GM18502 (cell line): Measurements from ENCODE around the gene SLC39A11.
"Not testable (repeated sequence)": the region's sequence is repeated elsewhere in the genome, so short reads cannot be mapped to it uniquely, and the experiment has no call there.

Source experiments
- ATAC-seq: cut with Tn5 transposase; IDR thresholded peaks from one replicate; pipeline ENCODE4 v1.9.1; 2021; ENCODE audit warnings: mild to moderate bottlenecking; ENCODE audit not compliant: unreplicated experiment, poor library complexity

Gene SLC39A11, protein sequence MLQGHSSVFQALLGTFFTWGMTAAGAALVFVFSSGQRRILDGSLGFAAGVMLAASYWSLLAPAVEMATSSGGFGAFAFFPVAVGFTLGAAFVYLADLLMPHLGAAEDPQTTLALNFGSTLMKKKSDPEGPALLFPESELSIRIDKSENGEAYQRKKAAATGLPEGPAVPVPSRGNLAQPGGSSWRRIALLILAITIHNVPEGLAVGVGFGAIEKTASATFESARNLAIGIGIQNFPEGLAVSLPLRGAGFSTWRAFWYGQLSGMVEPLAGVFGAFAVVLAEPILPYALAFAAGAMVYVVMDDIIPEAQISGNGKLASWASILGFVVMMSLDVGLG

DNA sequence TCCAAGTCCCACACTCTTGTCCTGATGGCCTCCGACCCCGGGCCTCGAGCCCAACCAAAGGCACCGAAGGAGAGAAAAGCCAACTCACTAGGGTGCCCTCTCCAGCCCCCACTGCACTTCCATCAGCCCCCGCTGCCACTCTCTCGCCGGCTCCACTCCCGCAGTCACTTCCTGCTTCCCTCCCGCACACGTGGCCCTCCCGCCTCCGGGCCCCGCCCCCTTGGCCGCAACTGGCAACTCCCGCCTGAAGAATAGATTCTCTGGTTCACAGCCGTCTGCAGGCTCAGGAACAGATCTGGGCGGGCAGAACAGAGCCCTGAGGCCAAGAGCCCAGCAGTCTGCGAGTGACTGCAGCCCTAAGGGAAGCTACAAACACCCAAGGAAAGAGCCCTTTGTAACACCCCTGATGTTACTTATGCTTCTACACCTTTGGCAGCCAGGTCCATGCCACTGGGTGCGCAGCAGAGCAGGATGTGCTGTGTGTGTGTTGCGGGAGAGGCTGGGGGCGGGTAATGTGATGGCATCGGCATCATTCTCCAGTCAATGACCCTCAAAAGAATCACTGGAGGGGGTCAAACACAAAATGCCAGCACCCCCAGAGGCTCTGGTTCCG lies at the start of gene SLC39A11:
Gene SLC39A11, minus strand, starts transcription at position 166 of the 613 bp plus-strand sequence. CDS start 3,924 bp downstream, outside the sequence.
- ATAC-seq = peak; percentile 99

DNA sequence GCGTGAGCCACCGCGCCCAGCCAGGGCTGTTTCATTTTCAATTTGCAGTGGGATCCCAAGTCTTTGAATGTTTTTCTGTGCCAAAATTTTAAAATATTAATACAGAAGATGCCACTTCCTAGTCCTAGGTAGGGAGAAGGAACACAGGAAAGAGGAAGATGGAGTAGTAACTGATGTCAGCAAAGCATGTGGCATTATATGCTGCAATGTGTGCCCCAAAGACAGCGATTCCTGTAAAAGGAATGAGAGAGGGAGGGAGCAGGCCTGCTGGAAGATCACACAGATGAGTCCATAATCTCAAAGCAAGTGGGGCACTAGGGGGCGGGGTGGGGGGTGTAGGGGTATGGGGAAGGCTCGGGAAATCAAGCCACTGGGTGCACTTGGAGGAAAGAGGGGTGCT lies 48.9 kb upstream of the SLC39A11 start:
- ATAC-seq = no peak

GRCh38 chr17:73140566-73140965 lies 48.1 kb upstream of the SLC39A11 start:
- ATAC-seq = no peak

DNA sequence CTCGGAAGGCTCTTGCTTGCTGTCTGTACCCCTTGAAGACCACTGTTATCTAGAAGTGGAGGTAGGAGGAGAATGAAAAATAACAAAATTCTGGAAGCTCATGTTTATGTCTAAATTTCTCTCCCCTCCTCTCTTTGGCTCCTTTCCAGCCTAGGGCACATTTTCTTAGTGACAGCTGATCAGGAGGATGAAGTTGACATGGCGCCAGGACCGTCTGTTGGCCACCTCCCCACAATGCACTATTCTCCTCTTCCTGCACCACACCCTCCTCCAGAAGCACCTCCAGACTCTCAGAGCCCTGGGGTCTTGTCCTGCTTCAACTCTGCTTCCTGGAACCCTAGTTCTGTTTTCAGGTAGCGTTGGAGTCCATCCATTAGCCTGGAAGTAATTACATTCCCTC lies 46.8 kb upstream of the SLC39A11 start:
- ATAC-seq = no peak

DNA sequence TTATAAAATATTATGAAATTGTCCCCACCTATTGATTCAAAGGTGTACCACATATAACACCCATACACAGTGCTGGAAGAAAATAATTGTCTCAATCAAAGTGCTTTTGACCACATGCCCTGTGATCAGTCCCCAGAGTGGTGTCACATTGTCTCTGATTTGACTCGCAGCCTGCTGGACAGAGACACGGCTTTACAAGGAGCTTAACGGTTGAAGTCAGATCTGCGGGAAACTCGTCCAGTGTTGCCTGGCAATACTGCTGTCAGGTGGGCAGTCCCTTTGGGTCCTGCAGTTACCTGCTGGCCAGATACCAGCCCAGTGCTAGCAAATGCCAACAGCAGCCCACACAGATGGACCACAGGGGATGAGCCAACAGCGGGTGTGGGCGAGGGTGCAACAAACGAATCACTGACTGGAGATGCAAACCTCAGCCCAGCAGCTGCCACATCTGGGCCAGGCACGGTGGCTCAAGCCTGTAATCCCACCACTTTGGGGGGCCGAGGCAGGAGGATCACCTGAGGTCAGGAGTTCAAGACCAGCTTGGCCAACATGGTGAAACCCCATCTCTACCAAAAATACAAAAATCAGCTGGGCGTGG lies 46.2 kb upstream of the SLC39A11 start:
- no peak for ATAC-seq

DNA sequence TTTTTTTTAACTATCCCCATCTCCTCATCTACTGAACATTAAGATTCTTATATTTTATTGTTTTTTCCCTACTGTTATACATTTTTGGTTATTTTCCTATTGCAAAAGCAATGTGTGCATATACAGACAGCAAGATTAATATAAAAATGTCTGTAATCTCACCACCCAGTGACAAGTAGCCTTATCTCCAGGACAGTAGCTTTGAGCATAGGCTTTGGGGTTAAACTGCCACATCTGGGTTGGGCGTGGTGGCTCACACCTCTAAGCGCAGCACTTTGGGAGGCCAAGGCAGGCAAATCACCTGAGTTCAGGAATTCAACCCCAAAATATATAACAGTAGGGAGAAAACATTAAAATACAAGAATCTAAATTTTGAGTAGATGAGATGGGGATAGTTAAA lies 44.9 kb upstream of the SLC39A11 start:
- ATAC-seq = no peak

DNA sequence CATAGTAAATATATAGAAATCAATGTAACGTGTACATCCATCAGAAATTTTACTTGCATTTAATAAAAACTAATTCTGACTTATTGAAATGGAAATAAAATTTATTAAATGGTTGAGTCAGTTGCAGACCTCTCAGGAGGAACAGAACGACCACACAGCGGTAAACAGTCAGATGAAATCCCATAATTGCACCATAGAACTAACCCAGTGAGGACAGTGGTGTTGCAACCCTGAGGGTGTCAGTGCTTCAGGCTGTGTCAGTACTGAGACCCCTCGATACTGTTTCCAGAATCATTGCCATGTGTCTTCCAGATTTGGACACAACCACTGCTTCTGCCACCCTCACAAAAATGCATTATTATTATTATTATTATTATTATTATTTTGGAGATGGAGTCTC lies 43.3 kb upstream of the SLC39A11 start:
- ATAC-seq = no peak

DNA sequence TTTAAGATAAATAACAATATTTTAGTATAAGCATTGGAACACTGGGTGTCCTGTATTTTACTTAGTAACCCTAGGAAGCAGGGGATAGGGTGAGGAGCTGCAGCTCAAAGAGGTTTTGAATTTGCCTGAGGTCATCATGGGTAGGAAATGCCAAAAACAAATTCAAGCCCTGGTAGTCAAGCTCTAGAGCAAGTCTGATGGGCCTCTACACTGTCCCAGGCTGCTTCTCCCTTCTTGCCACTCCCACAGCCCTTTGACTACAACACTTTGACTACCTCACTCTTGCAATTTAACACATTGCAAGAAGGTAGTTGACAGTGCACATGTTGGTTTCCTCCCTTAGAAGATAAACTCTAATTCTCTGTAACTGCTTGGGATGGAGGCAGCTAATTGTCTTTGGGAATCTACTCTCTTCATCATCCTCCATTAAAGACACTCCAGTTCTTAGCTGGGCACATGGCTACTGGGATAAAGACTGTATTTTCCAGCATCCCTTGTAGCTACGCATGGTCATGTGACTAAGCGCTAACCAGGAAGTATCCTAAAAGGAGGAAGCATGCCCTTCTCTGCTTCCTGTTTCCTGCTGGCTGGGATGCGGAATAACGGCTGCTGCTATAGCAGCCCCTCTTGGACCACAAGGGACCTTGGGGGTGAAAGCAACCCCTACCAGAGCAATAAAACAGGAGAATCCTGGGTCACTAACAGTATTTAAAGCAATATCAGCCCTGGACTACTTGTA lies 41.6 kb upstream of the SLC39A11 start:
- no peak for ATAC-seq

DNA sequence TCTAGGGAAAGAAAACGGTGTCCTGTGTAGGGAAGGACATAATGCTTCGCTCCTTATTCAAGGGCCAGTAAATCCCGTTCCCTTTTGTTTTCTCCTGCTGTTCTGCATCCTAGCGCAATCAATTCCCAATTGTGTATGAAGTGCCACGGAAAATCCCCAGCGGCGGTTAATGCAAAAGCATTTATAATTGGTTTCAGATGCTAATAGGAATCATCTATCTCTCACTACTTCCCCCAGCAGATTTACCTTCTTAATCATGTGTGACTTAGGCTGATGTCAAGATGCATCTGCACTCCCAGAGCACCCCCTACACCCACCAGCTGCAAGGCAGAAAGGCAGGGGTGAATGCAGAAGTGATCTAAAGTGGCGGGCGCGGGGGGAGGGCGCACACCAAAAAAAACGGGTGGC lies 39.6 kb upstream of the SLC39A11 start:
- ATAC-seq = no peak

- not testable (repeated sequence) for ATAC-seq
Observed at GRCh38 chr17:73131439-73131838, 39.0 kb upstream of the SLC39A11 start.

- no peak for ATAC-seq
Observed at GRCh38 chr17:73130977-73131376, 38.5 kb upstream of the SLC39A11 start.

DNA sequence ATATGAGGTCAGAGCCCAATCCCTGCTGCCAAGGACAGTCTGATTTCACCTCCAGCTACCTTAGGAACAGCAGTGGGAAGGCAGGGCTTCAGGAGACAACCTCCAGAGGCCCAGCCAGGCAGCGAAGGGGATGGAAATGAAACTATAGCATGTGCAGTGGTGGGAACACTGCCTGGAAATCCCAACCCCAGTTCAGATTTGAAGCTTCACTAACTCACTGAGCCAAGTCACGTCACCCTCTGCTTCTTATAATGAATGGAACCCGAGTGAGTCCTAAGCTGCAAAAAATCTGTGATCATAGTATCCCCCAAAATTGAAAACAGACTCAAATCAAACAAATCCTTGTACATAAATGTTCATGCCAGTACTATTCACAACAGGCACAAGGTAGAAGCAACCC lies 36.0 kb upstream of the SLC39A11 start:
- ATAC-seq = no peak

- no peak for ATAC-seq
Observed at GRCh38 chr17:73126716-73127473, 34.4 kb upstream of the SLC39A11 start.

- no peak for ATAC-seq
Observed at GRCh38 chr17:73123606-73124320, 31.3 kb upstream of the SLC39A11 start.

DNA sequence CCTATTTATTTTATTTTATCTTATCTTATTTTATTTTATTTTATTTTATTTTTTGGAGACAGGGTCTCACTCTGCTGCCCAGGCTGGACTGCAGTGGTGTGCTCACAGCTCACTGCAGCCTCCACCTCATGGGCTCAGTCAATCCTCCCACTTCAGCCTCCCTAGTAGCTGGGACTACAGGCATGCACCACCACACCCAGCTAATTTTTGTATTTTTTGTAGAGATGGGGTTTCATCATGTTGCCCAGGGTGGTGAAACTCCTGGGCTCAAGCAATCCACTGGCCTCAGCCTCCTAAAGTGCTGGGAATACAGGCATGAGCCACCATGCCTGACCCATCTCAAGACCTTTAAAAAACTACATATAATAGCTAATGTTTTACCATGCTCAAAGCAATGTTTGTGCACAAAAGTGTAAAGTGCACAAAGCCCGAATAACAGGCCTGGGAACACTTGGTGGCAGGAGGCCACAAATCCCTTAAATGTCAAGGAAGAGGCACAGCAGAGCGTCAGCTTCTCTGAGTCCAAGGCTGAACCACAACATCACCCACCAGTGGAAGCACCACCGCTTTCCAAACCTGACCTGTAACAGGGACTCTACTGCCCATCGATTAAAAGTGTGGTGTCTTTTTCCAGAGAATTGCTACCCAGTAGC lies 30.6 kb upstream of the SLC39A11 start:
- ATAC-seq = no peak

- ATAC-seq = no peak
Observed at GRCh38 chr17:73121506-73121905, 29.0 kb upstream of the SLC39A11 start.

GRCh38 chr17:73119631-73120030 lies 27.1 kb upstream of the SLC39A11 start:
- ATAC-seq = no peak

- no peak for ATAC-seq
Observed at GRCh38 chr17:73118951-73119391, 26.5 kb upstream of the SLC39A11 start.

GRCh38 chr17:73118139-73118538 lies 25.7 kb upstream of the SLC39A11 start:
- ATAC-seq = no peak
